ENCODE results near the gene WFS1. TPM values are rescaled to one million over a fixed set of nuclear protein-coding genes. Genes with fewer than 3 reads are reported as not detected.

Gene WFS1
- total and polyA plus RNA-seq, 2 of the 13 experiments (the other 11 are each of a cell fraction or from before 2014, with no cell fraction given) = 39.1 to 42.2 TPM

- TF ChIP-seq ADNP (CRISPR knock-in tag; IDR thresholded peaks at IDR 0.05) (no peak), RARA (CRISPR knock-in tag; IDR thresholded peaks at IDR 0.05) (0 out of 2 replicates have a peak, but pooled peaks have one; percentile 17), MYC (CRISPR knock-in tag; IDR thresholded peaks at IDR 0.05; ENCODE audit: borderline replicate concordance) (peak; percentile 52; the same call in 1 of the 2 replicates), SAP130 (CRISPR knock-in tag; IDR thresholded peaks at IDR 0.05; ENCODE audit: low read depth) (peak; percentile 69; the same call in 1 of the 2 replicates), ARID2 (CRISPR knock-in tag; IDR thresholded peaks at IDR 0.05; ENCODE audit: borderline replicate concordance) (0 out of 2 replicates have a peak, but pooled peaks have one; percentile 32), AGO2 (optimal IDR thresholded peaks at IDR 0.05; ENCODE audit: low read depth, low read length) (peak; percentile 32), ZSCAN21 (CRISPR knock-in tag; IDR thresholded peaks at IDR 0.05; ENCODE audit: borderline replicate concordance) (0 out of 2 replicates have a peak, but pooled peaks have one; percentile 19), SMAD3 (CRISPR knock-in tag; IDR thresholded peaks at IDR 0.05) (no peak), ZNF614 (CRISPR knock-in tag; IDR thresholded peaks at IDR 0.05; ENCODE audit: borderline replicate concordance) (0 out of 2 replicates have a peak, but pooled peaks have one; percentile 26), ERF (CRISPR knock-in tag; IDR thresholded peaks at IDR 0.05) (peak; percentile 45; the same call in 1 of the 2 replicates), XRCC5 (optimal IDR thresholded peaks at IDR 0.05; ENCODE audit: low read length) (peak; percentile 28), TFAP4 (IDR thresholded peaks at IDR 0.05; ENCODE audit: borderline replicate concordance, low read depth) (peak; percentile 78; the same call in 1 of the 2 replicates), TARDBP (CRISPR knock-in tag; IDR thresholded peaks at IDR 0.05) (peak; percentile 58), MAX (IDR thresholded peaks at IDR 0.05) (peak; percentile 35; the same call in 1 of the 2 replicates), ELF3 (CRISPR knock-in tag; IDR thresholded peaks at IDR 0.05) (peak; percentile 36; the same call in 1 of the 2 replicates), KDM2A (CRISPR knock-in tag; IDR thresholded peaks at IDR 0.05; ENCODE audit: borderline replicate concordance, low read depth) (peak; percentile 43; the same call in 1 of the 2 replicates)
- TF ChIP-seq, protein P1, sequence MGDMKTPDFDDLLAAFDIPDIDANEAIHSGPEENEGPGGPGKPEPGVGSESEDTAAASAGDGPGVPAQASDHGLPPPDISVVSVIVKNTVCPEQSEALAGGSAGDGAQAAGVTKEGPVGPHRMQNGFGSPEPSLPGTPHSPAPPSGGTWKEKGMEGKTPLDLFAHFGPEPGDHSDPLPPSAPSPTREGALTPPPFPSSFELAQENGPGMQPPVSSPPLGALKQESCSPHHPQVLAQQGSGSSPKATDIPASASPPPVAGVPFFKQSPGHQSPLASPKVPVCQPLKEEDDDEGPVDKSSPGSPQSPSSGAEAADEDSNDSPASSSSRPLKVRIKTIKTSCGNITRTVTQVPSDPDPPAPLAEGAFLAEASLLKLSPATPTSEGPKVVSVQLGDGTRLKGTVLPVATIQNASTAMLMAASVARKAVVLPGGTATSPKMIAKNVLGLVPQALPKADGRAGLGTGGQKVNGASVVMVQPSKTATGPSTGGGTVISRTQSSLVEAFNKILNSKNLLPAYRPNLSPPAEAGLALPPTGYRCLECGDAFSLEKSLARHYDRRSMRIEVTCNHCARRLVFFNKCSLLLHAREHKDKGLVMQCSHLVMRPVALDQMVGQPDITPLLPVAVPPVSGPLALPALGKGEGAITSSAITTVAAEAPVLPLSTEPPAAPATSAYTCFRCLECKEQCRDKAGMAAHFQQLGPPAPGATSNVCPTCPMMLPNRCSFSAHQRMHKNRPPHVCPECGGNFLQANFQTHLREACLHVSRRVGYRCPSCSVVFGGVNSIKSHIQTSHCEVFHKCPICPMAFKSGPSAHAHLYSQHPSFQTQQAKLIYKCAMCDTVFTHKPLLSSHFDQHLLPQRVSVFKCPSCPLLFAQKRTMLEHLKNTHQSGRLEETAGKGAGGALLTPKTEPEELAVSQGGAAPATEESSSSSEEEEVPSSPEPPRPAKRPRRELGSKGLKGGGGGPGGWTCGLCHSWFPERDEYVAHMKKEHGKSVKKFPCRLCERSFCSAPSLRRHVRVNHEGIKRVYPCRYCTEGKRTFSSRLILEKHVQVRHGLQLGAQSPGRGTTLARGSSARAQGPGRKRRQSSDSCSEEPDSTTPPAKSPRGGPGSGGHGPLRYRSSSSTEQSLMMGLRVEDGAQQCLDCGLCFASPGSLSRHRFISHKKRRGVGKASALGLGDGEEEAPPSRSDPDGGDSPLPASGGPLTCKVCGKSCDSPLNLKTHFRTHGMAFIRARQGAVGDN (CRISPR knock-in tag; IDR thresholded peaks at IDR 0.05) = peak; percentile 71
- TF ChIP-seq, protein P2, sequence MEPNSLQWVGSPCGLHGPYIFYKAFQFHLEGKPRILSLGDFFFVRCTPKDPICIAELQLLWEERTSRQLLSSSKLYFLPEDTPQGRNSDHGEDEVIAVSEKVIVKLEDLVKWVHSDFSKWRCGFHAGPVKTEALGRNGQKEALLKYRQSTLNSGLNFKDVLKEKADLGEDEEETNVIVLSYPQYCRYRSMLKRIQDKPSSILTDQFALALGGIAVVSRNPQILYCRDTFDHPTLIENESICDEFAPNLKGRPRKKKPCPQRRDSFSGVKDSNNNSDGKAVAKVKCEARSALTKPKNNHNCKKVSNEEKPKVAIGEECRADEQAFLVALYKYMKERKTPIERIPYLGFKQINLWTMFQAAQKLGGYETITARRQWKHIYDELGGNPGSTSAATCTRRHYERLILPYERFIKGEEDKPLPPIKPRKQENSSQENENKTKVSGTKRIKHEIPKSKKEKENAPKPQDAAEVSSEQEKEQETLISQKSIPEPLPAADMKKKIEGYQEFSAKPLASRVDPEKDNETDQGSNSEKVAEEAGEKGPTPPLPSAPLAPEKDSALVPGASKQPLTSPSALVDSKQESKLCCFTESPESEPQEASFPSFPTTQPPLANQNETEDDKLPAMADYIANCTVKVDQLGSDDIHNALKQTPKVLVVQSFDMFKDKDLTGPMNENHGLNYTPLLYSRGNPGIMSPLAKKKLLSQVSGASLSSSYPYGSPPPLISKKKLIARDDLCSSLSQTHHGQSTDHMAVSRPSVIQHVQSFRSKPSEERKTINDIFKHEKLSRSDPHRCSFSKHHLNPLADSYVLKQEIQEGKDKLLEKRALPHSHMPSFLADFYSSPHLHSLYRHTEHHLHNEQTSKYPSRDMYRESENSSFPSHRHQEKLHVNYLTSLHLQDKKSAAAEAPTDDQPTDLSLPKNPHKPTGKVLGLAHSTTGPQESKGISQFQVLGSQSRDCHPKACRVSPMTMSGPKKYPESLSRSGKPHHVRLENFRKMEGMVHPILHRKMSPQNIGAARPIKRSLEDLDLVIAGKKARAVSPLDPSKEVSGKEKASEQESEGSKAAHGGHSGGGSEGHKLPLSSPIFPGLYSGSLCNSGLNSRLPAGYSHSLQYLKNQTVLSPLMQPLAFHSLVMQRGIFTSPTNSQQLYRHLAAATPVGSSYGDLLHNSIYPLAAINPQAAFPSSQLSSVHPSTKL (CRISPR knock-in tag; IDR thresholded peaks at IDR 0.05) = peak; percentile 29
These were observed 3.4 kb downstream of the WFS1 start (continued) for GRCh38 chr4:6272863-6273660.
